Gastrocnemius medialis (tissue), 4 donors: Measurements from ENCODE around the gene EHD2. TPM values are rescaled to one million over a fixed set of nuclear protein-coding genes. Genes with fewer than 3 reads are reported as not detected.

Experiments
- ATAC-seq, 2 donors: fragments of 150-250 bp; one replicate each; pipeline ENCODE4 v1.9.1; 2016
- DNase-seq, 2 donors: peaks; one replicate each; pipeline ENCODE4 v3.0.0-alpha.2; 2019
- H3K27ac ChIP-seq, 4 donors: fragments of 200-600 bp; sonication (generic); 1 replicate in 1 of 4; 2 replicates in 3 of 4; pipeline ENCODE4 v1.5.1; 2016 to 2018; ENCODE audit warnings: mild to moderate bottlenecking in 2 of 4, moderate library complexity in 1 of 4
- H3K27me3 ChIP-seq, 3 donors: fragments of 200-600 bp; sonication (generic) in 2 of 3; 1 replicate in 1 of 3; 2 replicates in 2 of 3; pipeline versions ENCODE4 v1.5.1 to v1.6.0; 2016 to 2019; ENCODE audit warnings: mild to moderate bottlenecking in 1 of 3, moderate library complexity in 1 of 3
- H3K36me3 ChIP-seq, 2 donors: fragments of 200-600 bp; sonication (generic) in 1 of 2; one replicate each; pipeline ENCODE4 v1.5.1; 2017 to 2018
- H3K4me1 ChIP-seq, 2 donors: fragments of 200-600 bp; sonication (generic) in 1 of 2; one replicate each; pipeline ENCODE4 v1.5.1; 2016 to 2017; ENCODE audit warnings: mild to moderate bottlenecking in 2 of 2
- H3K4me3 ChIP-seq, 4 donors: fragments of 200-600 bp; sonication (generic) in 3 of 4; 1 replicate in 1 of 4; 2 replicates in 3 of 4; pipeline ENCODE4 v1.5.1; 2016 to 2019; ENCODE audit warnings: mild to moderate bottlenecking in 2 of 4
- H3K9me3 ChIP-seq, 3 donors: fragments of 200-600 bp; sonication (generic) in 2 of 3; 1 replicate in 1 of 3; 2 replicates in 2 of 3; pipeline ENCODE4 v1.5.1; 2016 to 2019
- POLR2A ChIP-seq, 2 donors: fragments of 450-650 bp; IDR thresholded peaks; one replicate each; pipeline ENCODE4 v1.6.1; 2017; ENCODE audit warnings: antibody characterized with exemption in 2 of 2, mild to moderate bottlenecking in 2 of 2, moderate library complexity in 2 of 2
- in situ Hi-C, 4 donors: fragments of 200-750 bp; cut with MboI; loops; one replicate each; pipeline versions ENCODE4 v1.15.0 to v1.8.0; 2017; ENCODE audit warnings: low sequenced_read_pairs in 4 of 4
- intact Hi-C: fragments of 100-400 bp; cut with DNase I; formaldehyde crosslinking; loops from one replicate; pipeline ENCODE4 v1.15.1; 2023; ENCODE audit warnings: low total_unique reads
- total RNA-seq, 4 donors: library from RNA; depleted of rRNA; stranded (reverse); fragments of >200 nt; gene quantifications; one replicate each; pipeline versions ENCODE4 v1.1.0 to v1.2.3, GENCODE V29; 2016
- TF ChIP-seq, protein P1 (sequence below), 5 experiments: fragments of 450-650 bp in 3 of 5; fragments of 200-600 bp in 2 of 5; sonication (generic) in 2 of 5; IDR thresholded peaks in 4 of 5; conservative IDR thresholded peaks in 1 of 5; 1 replicate in 4 of 5; 2 replicates in 1 of 5; pipeline ENCODE4 v1.5.1; 2016 to 2019; ENCODE audit warnings: antibody characterized with exemption in 5 of 5, mild to moderate bottlenecking in 3 of 5, moderate library complexity in 3 of 5

EHD2 gene
- total RNA-seq, 4 donors from 2014 or later: 10.9 to 46.6 (median 33.8) TPM

DNA sequence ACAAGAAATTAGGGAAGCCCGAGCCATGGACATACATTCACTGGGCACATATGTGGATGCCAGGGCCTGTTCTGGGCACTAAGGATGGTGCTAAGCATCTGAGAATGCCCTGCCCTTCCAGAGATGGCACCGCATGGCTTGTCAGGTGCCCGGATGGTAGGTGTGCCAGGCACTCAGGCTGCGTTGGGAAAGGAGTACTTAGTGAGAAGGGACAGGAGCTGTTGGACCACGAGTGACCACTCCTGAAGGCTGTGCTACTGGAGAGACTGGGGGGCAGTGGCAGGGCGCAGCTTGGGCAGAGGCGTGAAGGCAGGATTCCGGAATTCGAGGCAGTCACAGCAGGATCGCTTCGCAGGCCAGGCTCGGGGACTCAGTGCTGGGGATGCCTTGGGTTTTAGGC, 38.0 kb upstream of the EHD2 start:
- in situ Hi-C loops: no loop called here
- peak in 1 of 2 donors; percentile 63 for DNase-seq
- H3K27ac ChIP-seq: peak overlapping the region; percentile 61 to 85 (median 71)

DNA sequence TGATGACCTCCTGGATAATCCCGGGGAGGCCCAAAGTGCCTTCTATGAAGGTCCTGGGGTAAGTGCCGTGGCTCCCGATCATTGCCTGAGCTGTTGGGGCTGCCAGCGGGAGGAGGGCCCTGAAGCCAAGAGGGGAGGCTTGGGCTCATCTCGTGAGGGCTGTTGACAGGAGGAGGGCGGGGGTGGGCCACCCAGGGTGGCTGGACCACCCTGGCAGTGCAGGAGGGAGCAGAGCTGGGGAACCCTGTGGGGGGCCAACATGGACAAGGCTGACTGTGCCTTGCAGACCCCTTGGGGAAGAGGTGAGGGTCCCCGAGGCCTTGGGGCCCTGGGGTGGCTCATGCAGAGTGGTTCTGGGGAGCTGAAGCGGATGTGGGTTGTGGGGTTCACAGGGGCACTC, 37.4 kb upstream of the EHD2 start:
- intact Hi-C loops: loop anchor here (10.0 kb wide), 1 partner anchor 701 kb away; no protein-coding TSS in a partner anchor
- Histone ChIP-seq H3K36me3 (peaks cover 0 to 36% of the 10 kb centered on the region in 2 donors), H3K27ac (peak overlapping the region; percentile 61 to 85 (median 71)), H3K27me3 (no peaks in the 10 kb centered on the region), H3K4me3 (no peak overlapping the region), H3K4me1 (peaks cover 0 to 4% of the 10 kb centered on the region in 2 donors), H3K9me3 (no peaks in the 10 kb centered on the region)
- DNase-seq: no peak
- in situ Hi-C loops: no loop called here
- no peak for ATAC-seq
- TF ChIP-seq, protein P1, sequence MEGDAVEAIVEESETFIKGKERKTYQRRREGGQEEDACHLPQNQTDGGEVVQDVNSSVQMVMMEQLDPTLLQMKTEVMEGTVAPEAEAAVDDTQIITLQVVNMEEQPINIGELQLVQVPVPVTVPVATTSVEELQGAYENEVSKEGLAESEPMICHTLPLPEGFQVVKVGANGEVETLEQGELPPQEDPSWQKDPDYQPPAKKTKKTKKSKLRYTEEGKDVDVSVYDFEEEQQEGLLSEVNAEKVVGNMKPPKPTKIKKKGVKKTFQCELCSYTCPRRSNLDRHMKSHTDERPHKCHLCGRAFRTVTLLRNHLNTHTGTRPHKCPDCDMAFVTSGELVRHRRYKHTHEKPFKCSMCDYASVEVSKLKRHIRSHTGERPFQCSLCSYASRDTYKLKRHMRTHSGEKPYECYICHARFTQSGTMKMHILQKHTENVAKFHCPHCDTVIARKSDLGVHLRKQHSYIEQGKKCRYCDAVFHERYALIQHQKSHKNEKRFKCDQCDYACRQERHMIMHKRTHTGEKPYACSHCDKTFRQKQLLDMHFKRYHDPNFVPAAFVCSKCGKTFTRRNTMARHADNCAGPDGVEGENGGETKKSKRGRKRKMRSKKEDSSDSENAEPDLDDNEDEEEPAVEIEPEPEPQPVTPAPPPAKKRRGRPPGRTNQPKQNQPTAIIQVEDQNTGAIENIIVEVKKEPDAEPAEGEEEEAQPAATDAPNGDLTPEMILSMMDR (IDR thresholded peaks at IDR 0.05 in 4 of 5, conservative IDR thresholded peaks at IDR 0.05 in 1 of 5): no peak
- TF ChIP-seq POLR2A (IDR thresholded peaks at IDR 0.05): no peak

More for the DNA sequence above, 38.0 kb upstream of the EHD2 start:
- no peaks in the 10 kb centered on the region for H3K9me3 ChIP-seq
- intact Hi-C loops: loop anchor here (10.0 kb wide), 1 partner anchor 700 kb away; no protein-coding TSS in a partner anchor
- H3K4me1 ChIP-seq: peaks cover 0 to 4% of the 10 kb centered on the region in 2 donors
- TF ChIP-seq, protein P1 (IDR thresholded peaks at IDR 0.05 in 4 of 5, conservative IDR thresholded peaks at IDR 0.05 in 1 of 5): no peak
- no peak for TF ChIP-seq POLR2A (IDR thresholded peaks at IDR 0.05)
- no peak overlapping the region for H3K4me3 ChIP-seq
- H3K27me3 ChIP-seq: no peaks in the 10 kb centered on the region
- H3K36me3 ChIP-seq: peaks cover 0 to 38% of the 10 kb centered on the region in 2 donors
- peak; percentile 34 to 38 for ATAC-seq

GRCh38 chr19:47676811-47677210, 36.4 kb upstream of the EHD2 start:
- peaks cover 0 to 39% of the 10 kb centered on the region in 2 donors for H3K36me3 ChIP-seq
- H3K4me1 ChIP-seq: peaks cover 0 to 4% of the 10 kb centered on the region in 2 donors
- ATAC-seq: no peak
- TF ChIP-seq, protein P1 (IDR thresholded peaks at IDR 0.05 in 4 of 5, conservative IDR thresholded peaks at IDR 0.05 in 1 of 5): no peak
- no peak for TF ChIP-seq POLR2A (IDR thresholded peaks at IDR 0.05)
- no peak overlapping the region for H3K4me3 ChIP-seq
- intact Hi-C loops (loop anchor here (10.0 kb wide), 1 partner anchor 702 kb away; no protein-coding TSS in a partner anchor), in situ Hi-C loops (no loop called here)
- peak overlapping the region; percentile 79 to 85 (median 80) for H3K27ac ChIP-seq
- H3K9me3 ChIP-seq: no peaks in the 10 kb centered on the region
- no peak for DNase-seq
- H3K27me3 ChIP-seq: no peaks in the 10 kb centered on the region

- intact Hi-C loops: loop anchor here (10.0 kb wide), 1 partner anchor 705 kb away; no protein-coding TSS in a partner anchor
- ATAC-seq: no peak
- Histone ChIP-seq H3K4me1 (peaks cover 0 to 8% of the 10 kb centered on the region in 2 donors), H3K27ac (peak overlapping the region; percentile 79 to 85 (median 80)), H3K27me3 (no peaks in the 10 kb centered on the region), H3K36me3 (peaks cover 0 to 36% of the 10 kb centered on the region in 2 donors), H3K9me3 (no peaks in the 10 kb centered on the region), H3K4me3 (no peak overlapping the region)
- no peak for DNase-seq
- TF ChIP-seq, protein P1 (IDR thresholded peaks at IDR 0.05 in 4 of 5, conservative IDR thresholded peaks at IDR 0.05 in 1 of 5): no peak
- no peak for TF ChIP-seq POLR2A (IDR thresholded peaks at IDR 0.05)
- in situ Hi-C loops: no loop called here
Observed at GRCh38 chr19:47679251-47679900, 33.8 kb upstream of the EHD2 start.
